ENCODE data around the gene ELL.

The ELL gene

GRCh38 chr19:18431351-18432197 lies 90.3 kb downstream of the ELL start:
- no peak for DNase-seq

- no peak for DNase-seq
These were observed 91.3 kb downstream of the ELL start for GRCh38 chr19:18430417-18431144.

GRCh38 chr19:18429717-18430416 lies 92.0 kb downstream of the ELL start:
- no peak for DNase-seq

DNA sequence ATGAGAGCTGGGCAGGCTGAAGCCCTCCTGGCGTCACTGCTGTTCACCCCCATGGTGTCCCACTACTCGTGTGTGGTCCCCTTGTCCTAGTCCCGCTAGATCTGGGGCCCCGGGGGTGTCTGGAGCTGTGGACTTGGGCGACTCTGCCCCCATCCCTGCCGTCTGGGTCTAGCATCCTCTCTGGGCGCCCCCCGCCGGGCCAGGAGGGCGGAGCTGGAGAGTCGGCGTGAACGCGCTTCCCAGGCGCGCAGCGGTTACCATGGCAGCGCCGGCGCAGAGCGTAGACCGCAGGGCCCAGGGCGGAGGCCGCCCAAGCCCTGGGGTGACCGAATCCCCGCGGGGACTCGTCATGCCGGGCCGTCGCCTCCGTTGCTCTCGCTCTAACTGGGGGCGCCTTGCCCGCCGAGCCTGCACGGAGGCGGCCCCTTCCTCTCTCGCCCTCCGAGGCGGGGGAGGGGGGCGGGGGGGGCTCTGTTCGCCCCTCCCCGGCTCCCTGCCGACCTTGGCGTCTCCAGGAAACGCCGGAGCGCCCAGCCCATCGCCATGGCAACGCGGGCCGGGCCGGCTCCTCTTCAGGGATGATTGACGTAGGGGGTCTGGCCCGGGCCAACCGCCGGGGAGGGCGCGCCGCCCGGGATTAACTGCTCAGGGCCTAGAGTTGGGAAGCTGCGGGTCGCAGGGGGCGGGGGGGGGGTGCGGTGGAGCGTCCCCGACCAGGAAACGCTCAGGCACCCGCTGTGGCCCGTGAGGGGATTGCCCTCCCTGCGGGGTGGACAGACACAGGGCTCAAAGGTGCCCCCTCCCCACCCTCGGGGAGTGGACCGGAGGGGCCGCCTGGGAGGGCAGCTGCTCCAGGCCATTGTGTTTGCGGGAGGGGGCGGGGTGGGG lies 92.8 kb downstream of the ELL start:
- DNase-seq = peak; percentile 74 to 78

DNA sequence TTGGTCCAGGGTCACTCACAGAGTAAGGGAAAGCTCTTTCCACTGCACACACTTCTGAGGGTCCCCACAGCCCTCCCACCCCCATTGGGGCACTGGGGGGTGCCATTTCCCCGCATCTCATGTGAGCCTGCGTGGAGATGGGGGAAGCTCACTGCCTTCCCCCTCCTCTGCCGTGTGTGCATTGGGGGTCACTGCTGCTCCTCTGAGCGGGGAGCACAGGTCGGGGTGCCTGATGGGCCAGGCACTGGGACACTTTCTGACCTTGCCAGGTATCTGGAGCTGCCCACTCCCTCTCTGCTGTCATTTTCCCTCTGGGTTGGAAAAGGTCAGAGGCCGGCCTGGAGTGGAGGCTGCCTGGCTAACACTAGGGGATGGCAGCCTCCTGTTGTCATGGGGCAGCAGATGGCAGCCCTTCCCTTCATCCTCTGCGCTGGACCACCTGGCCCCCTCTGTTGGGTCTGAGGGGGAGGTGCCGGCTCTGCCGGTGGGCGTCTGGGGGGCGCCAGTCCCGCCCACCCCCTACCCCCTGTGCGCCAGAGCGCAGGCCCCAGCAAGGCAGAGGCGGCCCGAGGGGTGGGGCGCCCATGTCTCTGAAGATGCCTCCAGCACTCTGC lies 93.6 kb downstream of the ELL start:
- DNase-seq = no peak

GRCh38 chr19:18427743-18428113 lies 94.1 kb downstream of the ELL start:
- DNase-seq = no peak

- no peak for DNase-seq
These were observed 94.7 kb downstream of the ELL start for GRCh38 chr19:18427080-18427742.

DNA sequence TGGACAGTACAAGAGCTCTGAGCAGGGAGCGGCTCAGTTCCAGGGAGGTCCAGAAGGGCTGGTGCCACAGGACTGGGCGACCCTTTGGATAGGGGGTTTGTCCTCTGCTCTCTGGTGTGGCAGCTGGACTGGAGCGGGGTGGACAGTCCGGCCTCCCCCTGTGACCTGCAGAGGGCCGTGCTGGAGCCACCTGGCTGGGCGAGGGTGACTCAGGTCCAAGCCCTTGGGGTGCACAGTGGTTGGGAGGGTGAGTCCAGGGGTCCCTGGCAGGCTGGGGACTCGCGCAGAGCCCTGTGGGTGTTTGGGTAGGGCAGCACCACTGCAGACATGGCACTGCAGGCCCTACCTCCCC lies 95.5 kb downstream of the ELL start:
- no peak for DNase-seq

DNA sequence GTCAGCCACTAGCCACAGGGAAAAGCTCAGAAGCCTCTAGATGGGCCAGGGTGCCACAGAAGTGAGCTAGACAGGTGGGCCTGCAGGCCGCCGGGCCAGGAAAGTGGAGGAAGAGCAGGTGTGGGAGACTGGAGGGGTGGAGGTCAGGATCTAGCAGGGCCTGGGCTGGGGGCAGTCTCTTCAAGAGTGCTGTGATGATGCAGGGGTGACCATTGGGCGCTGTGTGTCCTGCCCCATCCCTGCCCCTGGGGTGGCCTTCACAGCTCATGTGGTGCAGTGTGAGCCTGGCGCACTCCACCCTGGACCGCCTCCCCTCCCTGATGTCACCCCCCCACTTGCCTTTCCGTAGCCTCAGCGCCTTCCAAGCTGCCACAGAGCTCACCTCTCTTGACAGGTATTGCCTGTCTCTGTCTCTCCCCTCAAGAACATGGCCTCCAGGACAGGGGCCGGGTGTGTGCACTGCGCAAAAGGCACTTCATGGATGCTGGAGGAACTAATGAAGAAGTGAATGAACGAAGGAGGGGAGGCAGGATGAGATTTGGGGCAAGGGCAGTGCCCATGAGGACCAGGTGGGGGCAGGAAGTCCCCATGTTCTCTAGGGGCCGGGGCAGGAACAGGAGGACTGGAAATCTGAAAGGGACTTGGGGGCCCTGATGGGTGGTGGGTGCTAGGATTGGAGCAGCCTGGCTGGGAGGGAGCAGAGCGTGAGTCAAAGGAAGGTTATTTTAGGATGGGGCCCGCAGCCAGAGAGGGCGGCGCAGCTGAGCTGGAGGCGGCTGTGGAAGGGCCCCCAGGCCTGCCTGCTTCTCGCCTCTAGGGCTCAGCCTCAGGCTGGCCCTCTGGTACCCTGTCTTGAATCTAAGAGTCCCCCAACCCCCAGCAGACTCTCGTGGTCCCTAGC lies 96.1 kb downstream of the ELL start:
- DNase-seq = no peak

GRCh38 chr19:18424890-18425514 lies 96.9 kb downstream of the ELL start:
- DNase-seq = no peak

GRCh38 chr19:18424122-18424889 lies 97.6 kb downstream of the ELL start:
- DNase-seq = no peak

DNA sequence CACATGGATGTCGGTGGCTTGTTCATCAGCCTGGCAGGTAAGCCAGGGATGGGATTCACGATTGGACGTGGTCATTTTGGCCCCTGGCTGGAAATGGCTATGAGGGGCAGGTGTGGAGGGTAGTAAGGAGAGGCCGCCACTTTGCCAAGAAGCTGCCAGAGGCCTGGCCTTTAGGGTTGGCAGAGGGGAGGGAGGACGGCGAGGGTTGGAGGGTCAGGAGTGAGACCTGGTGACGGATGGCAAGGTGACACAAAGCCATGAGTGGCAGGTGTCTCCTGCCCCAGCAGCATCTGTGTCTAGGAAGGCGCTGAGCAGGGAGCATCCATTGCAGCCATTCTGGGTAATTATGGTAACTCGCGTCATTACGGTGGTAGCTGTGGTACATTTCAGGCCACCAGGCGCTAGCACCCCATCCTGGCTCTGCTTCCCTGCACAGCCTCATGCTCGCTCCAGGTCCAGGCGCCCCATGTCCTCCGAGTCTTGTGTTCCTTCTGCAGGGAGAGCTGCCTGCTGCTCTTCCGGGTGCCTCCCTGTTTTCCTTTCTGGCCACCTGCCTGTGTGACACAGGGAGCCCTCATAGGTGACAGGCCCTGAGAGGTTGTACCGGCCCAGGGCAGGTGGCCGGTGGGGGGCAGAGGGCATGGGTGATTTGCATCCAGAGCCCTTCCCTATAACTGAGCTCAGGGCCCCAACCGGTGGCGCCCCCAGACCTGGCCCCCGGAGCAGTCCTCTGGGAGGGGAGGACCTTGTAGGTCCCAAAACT lies 98.4 kb downstream of the ELL start:
- no peak for DNase-seq

GRCh38 chr19:18422530-18423191 lies 99.2 kb downstream of the ELL start:
- no peak for DNase-seq

DNA sequence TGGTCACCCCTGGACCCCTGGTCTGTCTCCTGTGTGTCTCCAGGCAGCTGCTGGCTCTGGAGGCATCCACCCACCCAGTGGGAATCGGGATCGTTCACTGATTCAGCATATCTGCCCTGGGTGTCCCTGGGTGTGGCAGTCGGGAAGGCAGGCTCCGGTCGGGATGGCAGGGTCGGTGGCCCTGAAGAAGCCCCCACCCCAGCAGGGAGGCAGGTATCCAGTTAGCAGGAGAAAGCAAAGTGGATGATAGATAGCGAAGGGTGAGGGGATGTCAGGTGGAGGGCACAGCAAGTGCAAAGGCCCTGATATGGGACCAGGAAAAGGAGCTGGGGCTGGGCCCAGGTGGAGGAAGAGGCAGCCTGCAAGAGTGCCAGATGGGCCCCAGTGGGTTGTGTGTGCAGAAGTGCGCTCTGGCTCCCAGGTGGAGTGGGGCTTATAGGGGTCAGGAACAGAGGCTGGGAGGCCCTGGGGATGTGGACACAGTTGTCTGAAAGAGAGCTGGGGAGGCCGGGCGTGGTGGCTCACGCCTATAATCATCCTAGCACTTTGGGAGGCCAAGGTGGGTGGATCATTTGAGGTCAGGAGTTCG lies 100.4 kb downstream of the ELL start:
- DNase-seq = no peak

DNA sequence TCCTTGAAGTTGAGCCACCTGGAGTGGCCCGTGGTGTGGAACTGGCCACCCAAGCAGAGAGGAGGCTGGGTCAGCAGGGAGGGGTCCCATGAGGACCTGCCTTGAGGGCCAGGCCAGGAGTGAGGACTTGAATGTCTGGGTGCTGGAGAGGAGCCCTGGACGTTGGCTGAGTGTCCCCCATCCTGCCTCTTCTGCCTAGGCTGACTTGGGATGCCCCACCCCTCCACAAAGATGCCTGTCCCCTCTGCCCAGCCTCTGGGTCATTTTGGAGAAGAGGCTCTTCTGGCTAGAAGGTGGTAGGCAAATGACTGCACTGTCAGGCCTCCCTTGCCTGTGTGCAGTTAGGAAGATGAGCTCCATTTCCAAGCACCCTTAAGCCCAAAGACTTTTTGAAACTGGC lies 100.9 kb downstream of the ELL start:
- DNase-seq = no peak

DNA sequence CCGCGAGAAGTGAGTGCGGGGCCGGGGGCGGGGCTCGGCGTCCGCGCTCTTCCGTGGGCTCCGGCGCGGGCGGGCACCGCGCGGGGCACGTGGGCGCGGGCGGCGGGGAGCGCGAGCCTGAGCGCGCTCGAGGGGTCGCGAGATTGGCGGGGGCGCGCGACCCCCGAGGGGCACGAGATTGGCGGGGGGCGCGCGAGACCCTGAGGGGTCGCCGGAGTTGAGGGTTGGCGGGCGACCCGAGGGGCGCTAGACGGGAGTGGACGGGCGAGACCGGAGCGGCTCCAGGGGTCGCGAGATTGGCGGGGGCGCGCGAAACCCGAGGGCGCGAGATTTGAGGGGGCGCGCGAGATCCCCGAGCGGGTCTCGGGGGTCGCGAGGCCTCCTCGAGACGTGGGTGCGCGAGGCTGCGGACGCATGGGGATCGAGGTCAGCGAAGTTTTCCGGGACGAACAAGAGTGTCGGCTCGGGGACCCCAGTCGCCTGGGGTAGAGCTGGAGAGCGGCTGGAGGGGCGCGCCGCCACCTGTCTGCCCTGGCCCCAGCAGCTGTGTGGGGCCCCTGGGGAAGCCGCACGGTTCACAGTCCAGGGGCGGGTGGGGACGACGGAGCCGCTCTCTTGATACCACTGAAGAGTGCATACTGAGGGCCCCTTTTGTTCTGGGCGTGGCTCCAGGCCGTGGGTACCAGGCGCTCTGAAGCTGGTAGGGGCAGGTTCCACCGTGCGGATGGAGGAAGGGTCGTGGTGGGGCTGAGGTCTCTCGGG lies 102.0 kb downstream of the ELL start:
- peak; percentile 61 to 66 for DNase-seq

DNA sequence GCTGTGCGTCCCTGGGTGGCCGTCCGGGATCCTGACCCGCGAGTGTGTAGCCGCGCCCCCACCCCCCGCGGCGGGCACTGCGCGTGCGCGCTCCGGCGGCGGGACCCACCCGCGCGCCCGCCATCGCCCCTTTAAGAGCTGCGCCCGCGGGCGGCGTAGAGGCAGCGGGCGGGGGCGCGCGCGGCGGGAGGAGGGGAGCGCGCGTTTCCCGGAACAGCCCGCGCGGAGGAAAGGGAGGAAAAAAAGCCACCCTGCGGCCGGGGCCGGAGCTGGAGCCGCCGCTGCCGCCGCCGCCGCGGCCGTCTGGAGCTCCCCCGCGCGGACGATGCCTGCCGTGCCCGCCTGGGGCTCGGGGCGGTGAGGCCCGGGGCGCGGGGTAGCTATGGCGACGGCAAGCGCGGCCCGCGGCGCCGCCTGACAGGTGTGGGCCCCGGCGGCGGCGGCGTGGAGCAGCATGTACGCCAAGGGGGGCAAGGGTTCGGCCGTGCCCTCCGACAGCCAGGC lies 102.6 kb downstream of the ELL start, which contains the start of gene SSBP4:
Gene SSBP4 (plus strand): TSS at position 204 of the 504 bp plus-strand sequence. CDS start 251 bp downstream, at position 455.
- peak; percentile 68 to 72 for DNase-seq
